ELR (cell line): ENCODE results near the gene HOXD13.
A peak's percentile ranks its signal among the peaks of the same experiment; 100 is the strongest.

Experiments used
- DNase-seq: peaks from one replicate; pipeline ENCODE4 v3.0.0-alpha.2; 2015; ENCODE audit warnings: low read depth

HOXD13 gene

DNA sequence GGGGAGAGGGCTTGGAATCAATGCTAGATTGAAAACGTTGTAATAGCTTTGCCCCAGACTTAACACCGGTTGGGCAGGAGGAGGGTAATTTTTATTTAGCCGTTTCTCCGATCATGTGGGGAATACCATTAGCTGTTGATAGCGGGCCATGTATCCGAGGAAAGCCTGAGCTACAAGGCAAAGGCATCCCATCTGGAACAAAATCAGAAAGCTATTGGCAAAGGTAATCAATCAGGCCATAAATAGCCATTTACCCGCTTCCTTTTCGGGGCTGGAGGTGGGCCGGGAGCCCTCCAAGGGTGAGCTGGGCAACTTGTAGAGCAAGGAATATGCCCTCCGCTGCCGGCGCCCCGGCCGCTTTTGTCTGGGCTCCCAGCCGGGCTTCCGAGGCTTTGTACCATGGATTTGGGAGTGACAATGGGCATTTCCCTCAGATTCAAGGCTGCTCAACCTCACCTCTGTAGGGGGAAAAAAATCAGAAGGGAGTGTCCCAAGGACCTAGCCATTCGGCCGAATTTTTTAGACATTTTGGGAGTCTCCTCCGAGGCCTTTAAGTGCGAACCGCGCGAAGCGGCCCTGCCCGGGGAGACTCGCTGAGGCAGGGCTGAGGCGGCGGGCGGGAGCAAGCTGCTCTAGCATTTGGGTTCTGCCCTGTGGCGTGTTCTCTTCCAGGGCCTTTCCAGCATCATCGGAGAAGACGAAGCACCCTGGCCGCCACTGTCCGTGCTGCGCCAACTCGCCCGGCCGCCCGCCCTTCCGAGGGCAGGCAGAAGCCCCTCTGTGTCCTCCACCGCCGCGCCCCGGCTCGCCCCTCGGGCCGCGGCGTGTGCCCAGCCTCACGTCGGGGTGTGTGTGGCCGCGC is 28.9 kb downstream of the HOXD13 start:
- DNase-seq = no peak

DNA sequence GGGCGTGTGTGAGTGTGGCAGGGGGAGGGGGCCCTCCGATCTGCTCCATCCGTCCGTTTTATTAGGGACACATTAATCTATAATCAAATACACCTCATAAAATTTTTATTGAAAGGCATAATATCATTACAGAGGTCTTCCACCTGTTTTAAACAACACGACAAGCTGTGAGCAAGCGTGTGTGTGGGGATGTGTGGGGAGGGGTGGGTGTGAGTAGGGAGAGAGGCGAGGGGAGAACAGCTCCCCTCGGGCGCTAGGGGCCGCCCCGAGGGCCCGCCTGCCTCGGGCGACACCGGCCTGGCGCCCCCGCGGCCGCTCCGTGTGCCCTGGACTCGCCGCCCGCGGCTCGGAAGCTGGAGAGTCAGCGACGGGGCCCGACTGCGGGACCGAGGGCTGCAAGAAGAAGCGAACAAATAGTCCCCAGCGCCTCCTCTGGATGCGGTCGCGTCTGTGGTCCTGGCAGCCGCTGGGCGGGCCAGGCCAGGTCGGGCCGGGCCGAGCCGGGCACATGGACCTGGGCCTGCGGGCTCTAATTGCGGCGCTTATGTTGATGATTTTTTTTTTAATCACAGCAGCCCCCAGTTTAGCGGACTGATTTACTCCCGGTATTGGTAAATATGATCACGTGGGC is 29.6 kb downstream of the HOXD13 start:
- DNase-seq = no peak

DNA sequence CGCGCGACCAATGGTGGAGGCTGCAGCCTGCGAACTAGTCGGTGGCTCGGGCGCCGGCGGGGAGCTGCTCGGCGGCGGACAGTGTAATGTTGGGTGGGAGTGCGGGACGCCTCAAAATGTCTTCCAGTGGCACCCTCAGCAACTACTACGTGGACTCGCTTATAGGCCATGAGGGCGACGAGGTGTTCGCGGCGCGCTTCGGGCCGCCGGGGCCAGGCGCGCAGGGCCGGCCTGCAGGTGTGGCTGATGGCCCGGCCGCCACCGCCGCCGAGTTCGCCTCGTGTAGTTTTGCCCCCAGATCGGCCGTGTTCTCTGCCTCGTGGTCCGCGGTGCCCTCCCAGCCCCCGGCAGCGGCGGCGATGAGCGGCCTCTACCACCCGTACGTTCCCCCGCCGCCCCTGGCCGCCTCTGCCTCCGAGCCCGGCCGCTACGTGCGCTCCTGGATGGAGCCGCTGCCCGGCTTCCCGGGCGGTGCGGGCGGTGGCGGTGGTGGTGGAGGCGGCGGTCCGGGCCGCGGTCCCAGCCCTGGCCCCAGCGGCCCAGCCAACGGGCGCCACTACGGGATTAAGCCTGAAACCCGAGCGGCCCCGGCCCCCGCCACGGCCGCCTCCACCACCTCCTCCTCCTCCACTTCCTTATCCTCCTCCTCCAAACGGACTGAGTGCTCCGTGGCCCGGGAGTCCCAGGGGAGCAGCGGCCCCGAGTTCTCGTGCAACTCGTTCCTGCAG is 30.3 kb downstream of the HOXD13 start, which contains the start of gene HOXD9:
TSS of gene HOXD9 (plus strand) at position 37 of the 728 bp plus-strand sequence. CDS start at position 87, 50 bp downstream.
- DNase-seq = peak; percentile 43

DNA sequence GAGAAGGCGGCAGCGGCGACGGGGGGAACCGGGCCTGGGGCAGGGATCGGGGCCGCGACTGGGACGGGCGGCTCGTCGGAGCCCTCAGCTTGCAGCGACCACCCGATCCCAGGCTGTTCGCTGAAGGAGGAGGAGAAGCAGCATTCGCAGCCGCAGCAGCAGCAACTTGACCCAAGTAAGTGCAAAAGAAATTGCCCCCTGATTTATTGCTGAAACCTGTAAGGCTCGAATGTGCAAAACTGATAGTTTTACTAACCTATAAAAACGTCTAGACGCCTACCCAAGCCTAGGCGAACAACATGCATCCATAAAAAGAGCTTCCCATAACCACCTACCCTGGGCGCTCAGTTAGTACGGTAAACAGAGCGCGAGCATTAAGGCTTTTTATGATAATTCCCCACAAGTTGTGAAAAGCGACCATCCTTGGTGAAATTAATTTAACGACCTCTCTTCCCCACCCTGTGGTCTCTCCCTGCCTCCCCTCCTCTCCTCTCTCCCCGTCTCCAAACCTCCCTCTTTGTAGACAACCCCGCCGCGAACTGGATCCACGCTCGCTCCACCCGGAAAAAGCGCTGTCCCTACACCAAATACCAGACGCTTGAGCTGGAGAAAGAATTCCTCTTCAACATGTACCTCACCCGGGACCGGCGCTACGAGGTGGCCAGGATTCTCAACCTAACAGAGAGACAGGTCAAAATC is 31.0 kb downstream of the HOXD13 start:
- DNase-seq = no peak

DNA sequence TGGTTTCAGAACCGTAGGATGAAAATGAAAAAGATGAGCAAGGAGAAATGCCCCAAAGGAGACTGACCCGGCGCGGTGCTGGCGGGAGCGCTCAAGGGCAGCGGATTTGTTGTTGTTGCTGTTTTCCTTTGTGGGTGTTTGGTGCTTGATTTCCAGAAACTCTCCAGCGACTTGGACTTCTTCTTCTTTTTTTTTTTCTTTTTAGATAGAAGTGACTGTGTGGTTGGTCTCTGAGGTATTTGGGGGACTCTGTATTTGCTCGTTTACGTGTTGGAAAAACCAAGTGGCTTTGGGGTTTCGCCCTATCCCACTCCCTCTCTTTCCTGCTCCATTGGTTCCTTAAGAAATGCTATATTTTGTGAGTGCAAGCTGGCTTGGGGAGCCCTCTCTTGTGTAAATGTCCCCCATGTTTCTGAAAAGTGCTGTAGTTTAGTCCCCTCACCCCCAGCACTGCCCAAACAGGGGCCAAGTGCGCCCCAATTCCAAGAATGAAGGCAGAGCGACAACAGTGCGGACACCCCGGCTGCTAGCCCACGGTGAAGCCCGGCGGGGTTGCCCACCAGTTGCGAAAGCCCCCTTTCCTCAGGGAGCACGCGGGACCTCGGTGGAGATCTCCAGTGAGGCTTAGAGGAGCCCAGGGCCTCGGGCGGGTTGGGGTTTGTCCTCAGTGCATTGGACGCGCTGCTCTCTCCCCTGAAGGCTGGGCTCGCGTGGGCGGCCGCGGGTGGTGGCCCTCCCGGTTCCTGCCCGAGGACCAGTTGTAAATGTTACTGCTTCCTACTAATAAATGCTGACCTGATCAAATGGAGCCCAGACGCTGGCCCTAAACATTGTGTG is 31.8 kb downstream of the HOXD13 start:
- DNase-seq = no peak

DNA sequence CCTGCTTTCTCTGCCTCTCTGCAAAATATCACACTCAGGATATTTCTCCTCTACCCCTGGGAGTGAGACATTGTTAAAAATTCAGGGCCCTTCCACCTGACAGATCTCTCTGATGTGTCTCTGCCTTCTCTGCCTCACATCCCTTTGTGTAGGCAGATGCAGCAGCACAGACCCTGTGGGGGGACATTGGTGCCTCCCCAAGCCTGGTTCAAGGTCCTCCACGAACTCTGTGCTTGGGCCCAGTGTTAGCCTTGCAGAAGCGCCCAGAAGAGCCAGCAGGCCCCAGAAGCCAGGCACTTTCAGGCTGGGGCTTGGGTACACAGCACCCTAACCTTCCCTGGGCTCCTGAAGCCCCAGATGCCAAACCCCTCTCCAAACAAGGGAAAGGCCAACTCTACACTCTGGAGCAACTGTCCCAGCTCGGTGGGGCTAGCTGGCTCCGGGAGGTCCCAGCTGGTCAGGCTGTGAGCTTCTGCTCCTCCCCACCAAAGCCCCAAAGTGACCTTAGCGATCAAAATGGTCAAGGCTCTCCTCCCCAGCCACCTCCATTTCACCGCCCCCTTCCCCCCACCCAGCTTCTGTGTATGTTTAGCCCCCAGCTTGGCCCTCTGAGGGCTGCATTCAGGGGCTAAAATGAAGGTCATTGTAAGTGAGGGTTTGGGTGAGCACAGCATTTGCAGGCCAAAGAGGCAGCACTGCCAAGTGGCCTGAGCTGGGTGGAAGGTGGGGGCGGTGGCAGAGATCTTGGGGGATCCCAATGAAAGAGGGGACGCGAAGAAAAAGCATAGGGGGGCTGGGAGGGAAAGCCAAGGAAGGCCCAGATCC is 32.6 kb downstream of the HOXD13 start:
- DNase-seq = no peak

DNA sequence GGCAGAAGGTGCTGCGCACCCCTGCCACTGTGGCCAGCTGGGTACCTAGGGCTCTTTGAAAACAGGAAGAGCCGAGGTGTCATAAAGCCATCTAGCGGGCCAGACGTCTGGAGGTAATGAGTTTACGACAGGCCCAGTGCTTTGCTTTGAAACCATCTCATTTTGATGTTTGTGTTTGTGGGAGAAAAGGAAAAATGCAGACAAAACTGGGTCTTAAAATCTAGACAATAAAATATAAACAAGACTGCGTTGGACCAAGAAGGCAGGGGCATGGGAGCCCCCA is 33.2 kb downstream of the HOXD13 start:
- DNase-seq = no peak

DNA sequence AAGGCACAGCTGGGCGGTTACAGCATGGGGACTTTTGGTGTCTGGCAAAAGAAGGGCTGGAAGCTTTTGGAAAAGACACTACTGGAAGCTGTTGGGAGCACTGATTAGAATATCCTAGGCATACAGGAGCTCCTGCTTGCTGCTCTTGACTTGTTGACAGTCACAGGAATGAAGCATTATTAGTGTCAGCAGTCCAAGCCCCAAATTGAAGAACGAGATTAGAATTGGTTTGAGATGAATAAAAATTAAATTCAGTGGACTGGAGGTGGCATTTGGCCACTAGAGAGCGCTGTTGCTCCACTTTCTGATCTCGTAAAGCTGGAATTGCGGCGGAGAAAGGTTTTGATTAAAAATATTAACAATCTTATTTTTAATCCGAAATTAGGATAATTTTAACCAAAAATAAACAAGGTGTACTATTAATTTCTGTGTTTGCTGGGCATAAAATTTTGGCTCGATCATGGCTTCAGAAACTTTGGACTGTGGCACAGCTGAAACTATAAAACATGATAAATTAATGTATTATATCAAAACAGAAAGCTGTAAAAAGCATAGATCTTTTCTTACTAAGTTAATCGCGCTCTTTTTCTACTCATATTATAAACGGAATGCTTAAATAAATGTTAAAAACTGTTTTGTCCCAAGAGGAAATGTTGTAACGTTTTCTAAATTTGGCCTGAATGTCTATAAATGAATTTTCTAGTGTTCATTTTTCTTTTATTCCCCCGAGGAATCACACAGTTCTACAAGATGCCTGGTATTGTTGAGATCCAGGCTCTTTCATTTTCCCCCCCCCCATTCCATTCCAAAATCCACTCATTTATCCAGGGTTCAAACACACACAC is 34.6 kb downstream of the HOXD13 start:
- DNase-seq = peak; percentile 74

DNA sequence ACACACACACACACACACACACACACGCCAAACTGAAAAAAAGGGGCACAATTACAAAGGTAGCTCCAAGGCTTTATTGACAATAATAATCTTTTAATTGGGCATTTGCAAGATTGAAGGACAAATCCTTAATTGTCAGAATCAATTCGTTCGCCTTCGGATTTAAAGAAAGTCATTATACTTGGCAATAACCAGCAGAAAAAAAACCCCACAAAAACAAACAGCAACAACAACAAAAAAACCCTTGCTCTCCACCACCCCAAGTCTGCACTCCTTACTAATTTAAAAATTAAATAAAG is 35.2 kb downstream of the HOXD13 start:
- DNase-seq = no peak

DNA sequence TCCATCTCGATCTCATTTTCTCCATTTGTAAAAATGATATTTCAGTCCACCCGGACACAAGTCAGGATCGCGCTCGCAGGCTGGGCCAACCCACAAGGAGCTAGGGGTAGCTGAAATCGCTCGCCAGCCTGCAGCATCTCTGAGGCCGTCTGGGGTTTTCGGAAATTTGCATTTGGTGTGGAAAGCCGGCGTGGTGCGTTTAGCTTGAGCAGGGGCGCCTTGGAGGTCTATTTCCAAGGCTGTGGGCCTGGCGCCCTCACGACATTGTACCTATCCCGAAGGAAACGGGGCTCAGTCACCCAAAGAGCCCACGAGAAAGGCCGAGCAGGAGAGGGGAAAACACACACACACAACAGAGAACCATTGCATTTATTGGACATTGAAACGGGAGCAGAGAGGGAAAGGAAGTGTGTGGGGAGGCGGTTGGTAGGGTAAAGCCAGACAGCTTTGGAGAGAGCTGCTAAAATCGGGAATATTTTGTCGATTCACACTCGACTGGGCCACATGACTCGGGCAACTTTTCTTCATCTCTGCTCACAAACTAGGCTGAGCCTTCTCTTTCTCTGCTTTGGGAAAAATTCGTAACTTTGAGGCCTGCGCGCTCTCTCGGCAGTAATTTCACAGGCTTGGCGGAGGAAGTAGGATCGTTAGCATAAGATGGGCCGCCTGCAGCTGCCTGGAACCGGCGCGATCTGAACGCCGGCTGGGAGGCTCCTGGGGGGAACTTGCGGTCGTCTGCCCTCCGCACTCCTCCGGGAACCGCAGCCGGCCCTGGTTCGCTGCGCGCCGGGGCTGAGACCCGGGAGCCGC is 35.9 kb downstream of the HOXD13 start:
- DNase-seq = peak; percentile 36

DNA sequence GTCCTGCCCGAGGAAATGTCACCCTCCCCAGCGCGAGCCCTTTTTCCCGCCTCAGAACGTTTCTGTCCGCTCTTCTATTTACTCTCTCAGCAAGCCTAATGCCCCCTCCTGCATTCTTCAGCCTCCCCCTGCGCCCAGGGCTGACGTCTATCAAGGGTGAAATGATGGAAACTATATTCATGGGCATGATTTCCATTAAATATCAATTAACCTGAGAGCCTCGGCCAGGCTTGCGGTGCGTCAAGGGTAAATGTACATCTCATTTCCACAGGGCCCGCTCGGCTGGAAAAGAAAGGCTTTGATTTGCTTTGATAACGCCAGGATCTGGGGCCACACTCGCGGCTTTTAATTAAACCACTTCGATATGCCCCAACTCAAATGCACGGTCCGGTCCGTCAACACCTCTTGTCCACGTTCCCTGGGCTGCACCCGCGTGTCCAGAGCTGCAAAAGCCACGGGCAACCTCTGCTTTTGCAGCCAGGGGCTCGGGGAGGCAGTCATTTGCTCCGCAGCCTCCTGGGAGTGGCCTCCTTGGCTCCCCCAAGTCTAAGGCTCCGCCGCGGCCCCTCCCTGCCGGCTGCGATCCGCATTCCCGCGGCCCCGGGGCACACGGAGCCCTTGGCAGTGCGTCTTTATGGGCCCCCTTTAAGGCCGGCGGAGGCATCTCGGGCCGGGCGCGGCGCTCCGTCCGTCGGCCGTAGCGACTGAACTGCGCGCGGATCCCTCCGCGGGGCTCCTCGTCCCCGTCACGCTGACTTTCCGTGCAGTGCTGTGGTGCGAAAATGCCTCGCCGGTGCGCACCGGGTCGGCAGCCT is 36.7 kb downstream of the HOXD13 start, which contains the start of gene HOXD8:
TSS of gene HOXD8 (plus strand) at position 724 of the 815 bp plus-strand sequence. CDS start 662 bp downstream, outside the sequence.
- peak; percentile 73 for DNase-seq

DNA sequence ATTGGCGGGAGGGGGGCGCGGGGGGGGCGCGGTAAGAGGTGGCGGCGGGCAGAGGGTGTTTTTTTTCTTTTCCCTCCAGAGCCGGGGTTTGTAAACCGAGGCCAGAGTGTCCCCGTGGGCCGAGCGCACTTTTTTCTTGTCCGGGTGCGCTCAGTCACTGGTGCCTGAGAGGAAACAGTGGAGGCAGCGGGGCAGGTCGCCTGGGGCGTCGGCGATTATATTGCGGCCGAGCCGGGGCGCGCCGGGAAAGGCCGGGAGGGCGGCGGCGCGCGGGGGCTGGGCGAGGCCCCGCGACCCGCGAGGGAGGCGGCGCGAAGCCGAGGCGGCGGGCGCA is 37.3 kb downstream of the HOXD13 start:
- peak; percentile 45 for DNase-seq

DNA sequence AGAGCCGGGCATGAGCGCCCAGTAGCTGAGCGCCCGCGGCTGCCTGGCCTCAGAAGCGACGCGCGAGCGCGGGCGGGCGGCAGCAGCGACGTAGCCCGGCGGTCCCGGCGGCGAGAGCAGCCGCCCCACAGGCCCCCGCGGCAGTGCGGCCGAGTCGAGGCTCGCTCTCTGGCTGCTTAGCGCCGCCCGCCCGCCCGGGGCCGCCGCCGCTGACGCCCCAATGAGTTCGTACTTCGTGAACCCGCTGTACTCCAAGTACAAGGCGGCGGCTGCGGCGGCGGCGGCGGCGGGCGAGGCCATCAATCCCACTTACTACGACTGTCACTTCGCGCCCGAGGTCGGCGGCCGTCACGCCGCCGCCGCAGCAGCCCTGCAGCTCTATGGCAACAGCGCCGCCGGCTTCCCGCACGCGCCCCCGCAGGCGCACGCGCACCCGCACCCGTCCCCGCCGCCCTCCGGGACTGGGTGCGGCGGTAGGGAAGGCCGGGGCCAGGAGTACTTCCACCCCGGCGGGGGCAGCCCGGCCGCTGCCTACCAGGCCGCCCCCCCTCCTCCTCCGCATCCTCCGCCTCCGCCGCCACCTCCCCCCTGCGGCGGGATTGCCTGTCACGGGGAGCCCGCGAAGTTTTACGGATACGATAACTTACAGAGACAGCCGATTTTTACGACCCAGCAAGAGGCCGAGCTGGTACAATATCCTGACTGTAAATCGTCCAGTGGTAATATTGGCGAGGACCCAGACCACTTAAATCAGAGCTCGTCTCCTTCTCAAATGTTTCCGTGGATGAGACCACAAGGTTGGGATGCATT is 37.8 kb downstream of the HOXD13 start:
- DNase-seq = peak; percentile 45

DNA sequence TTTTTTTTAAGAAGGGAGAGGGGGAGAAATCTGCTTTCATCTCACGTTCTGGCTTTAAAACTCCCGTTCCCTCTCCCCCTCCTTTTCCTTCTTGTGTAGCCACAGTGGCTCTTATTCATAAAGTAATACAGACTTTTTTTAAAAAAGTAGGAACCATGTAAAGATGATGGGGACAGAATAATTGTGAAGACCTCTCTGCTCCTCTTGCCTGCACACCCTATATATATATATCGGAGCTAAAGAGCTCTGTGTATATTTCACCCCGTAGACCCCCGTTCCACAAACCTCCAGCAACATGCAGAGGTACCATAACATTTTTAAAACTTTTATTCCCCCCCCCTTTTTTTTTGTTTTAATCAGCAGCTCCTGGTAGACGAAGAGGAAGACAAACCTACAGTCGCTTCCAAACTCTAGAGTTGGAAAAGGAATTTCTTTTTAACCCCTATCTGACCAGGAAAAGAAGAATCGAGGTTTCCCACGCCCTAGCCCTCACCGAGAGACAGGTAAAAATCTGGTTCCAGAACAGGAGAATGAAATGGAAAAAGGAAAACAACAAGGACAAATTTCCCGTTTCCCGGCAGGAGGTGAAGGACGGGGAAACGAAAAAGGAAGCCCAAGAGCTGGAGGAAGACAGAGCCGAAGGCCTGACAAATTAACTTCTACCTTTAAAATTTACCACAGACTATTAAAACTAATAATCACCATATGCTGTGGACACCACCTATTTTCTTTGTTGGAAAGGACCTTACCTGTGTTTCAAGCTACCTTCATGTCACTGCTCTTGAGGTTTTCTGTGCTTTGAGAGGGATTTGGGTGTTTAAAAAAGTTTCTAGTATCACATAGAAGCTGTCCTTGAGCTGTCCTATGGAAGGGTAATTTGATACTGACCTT is 38.7 kb downstream of the HOXD13 start:
- DNase-seq = peak; percentile 17

DNA sequence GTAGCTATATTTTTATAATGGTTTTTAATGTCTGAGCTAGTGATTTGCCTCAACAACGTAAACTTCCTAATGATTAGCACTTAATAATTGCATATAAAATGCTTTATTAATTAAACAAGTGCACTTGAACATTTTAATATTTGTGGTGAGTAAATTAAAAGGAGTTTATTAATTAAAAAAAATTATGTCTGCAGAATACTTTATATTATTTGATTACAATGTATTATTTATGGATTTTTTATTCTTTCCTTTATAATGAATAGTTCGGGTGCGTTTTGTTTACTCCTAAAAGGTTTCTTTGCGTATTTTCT is 39.3 kb downstream of the HOXD13 start:
- DNase-seq = no peak
